ENCODE data around the gene MYBL2.

The MYBL2 gene

GRCh38 chr20:43682446-43682845 is 15.5 kb downstream of the MYBL2 start:
- DNase-seq (ENCODE audit: low spot score), result no peak

- no peak for DNase-seq (ENCODE audit: low spot score)
Observed at GRCh38 chr20:43686820-43687219, 19.9 kb downstream of the MYBL2 start.

- no peak for DNase-seq (ENCODE audit: low spot score)
Observed at GRCh38 chr20:43689165-43689564, 22.3 kb downstream of the MYBL2 start.

GRCh38 chr20:43690943-43691598 is 24.2 kb downstream of the MYBL2 start:
- no peak for DNase-seq (ENCODE audit: low spot score)

GRCh38 chr20:43691928-43692524 is 25.1 kb downstream of the MYBL2 start:
- peak; percentile 68 for DNase-seq (ENCODE audit: low spot score)

- no peak for DNase-seq (ENCODE audit: low spot score)
Observed at GRCh38 chr20:43694763-43695162, 27.8 kb downstream of the MYBL2 start.

GRCh38 chr20:43695571-43695970 is 28.7 kb downstream of the MYBL2 start:
- DNase-seq (ENCODE audit: low spot score), result no peak

GRCh38 chr20:43699941-43700565 is 33.1 kb downstream of the MYBL2 start:
- DNase-seq (ENCODE audit: low spot score), result no peak

GRCh38 chr20:43700627-43701026 is 33.7 kb downstream of the MYBL2 start:
- no peak for DNase-seq (ENCODE audit: low spot score)

- no peak for DNase-seq (ENCODE audit: low spot score)
Observed at GRCh38 chr20:43702502-43702901, 35.6 kb downstream of the MYBL2 start.

GRCh38 chr20:43710370-43711044 is 43.6 kb downstream of the MYBL2 start:
- DNase-seq (ENCODE audit: low spot score), result no peak

- no peak for DNase-seq (ENCODE audit: low spot score)
Observed at GRCh38 chr20:43711098-43711654, 44.3 kb downstream of the MYBL2 start.

GRCh38 chr20:43715044-43715443 is 48.1 kb downstream of the MYBL2 start:
- no peak for DNase-seq (ENCODE audit: low spot score)

- no peak for DNase-seq (ENCODE audit: low spot score)
Observed at GRCh38 chr20:43715511-43715910, 48.6 kb downstream of the MYBL2 start.

GRCh38 chr20:43716123-43716522 is 49.2 kb downstream of the MYBL2 start:
- no peak for DNase-seq (ENCODE audit: low spot score)

- no peak for DNase-seq (ENCODE audit: low spot score)
Observed at GRCh38 chr20:43716757-43717615, 50.1 kb downstream of the MYBL2 start.

- DNase-seq (ENCODE audit: low spot score), result no peak
Observed at GRCh38 chr20:43717616-43717995, 50.7 kb downstream of the MYBL2 start.

GRCh38 chr20:43720007-43720406 is 53.1 kb downstream of the MYBL2 start:
- DNase-seq (ENCODE audit: low spot score), result no peak

- DNase-seq (ENCODE audit: low spot score), result no peak
Observed at GRCh38 chr20:43721097-43721428, 54.1 kb downstream of the MYBL2 start.

GRCh38 chr20:43721429-43722152 is 54.7 kb downstream of the MYBL2 start:
- no peak for DNase-seq (ENCODE audit: low spot score)

GRCh38 chr20:43722153-43722505 is 55.2 kb downstream of the MYBL2 start:
- DNase-seq (ENCODE audit: low spot score), result no peak

Data from ecto neural progenitor cell (in vitro differentiated cells).